Stimulated activated CD4-positive, alpha-beta T cell treated with anti-CD3 and anti-CD28 coated beads, Interleukin-4, amount 100 ng/mL, for 48 hours (primary cell): Measurements from ENCODE around the gene SPTBN2.
"Not testable (repeated sequence)": the region's sequence is repeated elsewhere in the genome, so short reads cannot be mapped to it uniquely, and the experiment has no call there.

Experiments
- DNase-seq, 2 donors: peaks; one replicate each; pipeline ENCODE4 v3.0.0-alpha.2; 2020; ENCODE audit warnings: low read depth in 2 of 2

The SPTBN2 gene

GRCh38 chr11:66639814-66640340 is 89.1 kb downstream of the SPTBN2 start:
- not testable (repeated sequence) for DNase-seq

GRCh38 chr11:66639066-66639813 is 89.8 kb downstream of the SPTBN2 start:
- DNase-seq: no peak

- DNase-seq: peak; percentile 87 to 95
Measured at GRCh38 chr11:66638177-66639065, 90.6 kb downstream of the SPTBN2 start, which contains the start of gene RBM4. Gene RBM4, plus strand, starts transcription at chr11:66638703. Its CDS starts 1,009 bp downstream, at chr11:66639712.

- no peak for DNase-seq
Measured at GRCh38 chr11:66637557-66638176, 91.3 kb downstream of the SPTBN2 start.

- DNase-seq: no peak
Measured at GRCh38 chr11:66636411-66636810, 92.6 kb downstream of the SPTBN2 start.
